Spinal cord (tissue), 10 donors: Measurements from ENCODE around the gene FAM50B. TPM values are rescaled to one million over a fixed set of nuclear protein-coding genes. Genes with fewer than 3 reads are reported as not detected.

ENCODE experiments used
- DNase-seq, 6 donors: peaks; one replicate each; pipeline versions ENCODE4 v3.0.0 to v3.0.0-alpha.2; 2013 to 2015; ENCODE audit warnings: low spot score in 6 of 6, low read depth in 4 of 6
- H3K27ac ChIP-seq: one replicate; pipeline ENCODE4 v1.5.1; 2013; ENCODE audit warnings: low read depth, low read length, control low read depth
- H3K27me3 ChIP-seq: one replicate; pipeline ENCODE4 v1.6.1; 2013; ENCODE audit warnings: low read length; ENCODE audit not compliant: control insufficient read depth, insufficient read depth
- H3K36me3 ChIP-seq: one replicate; pipeline ENCODE4 v1.6.1; 2013; ENCODE audit warnings: low read length; ENCODE audit not compliant: control insufficient read depth, insufficient read depth
- H3K4me1 ChIP-seq: one replicate; pipeline ENCODE4 v1.6.1; 2013; ENCODE audit warnings: low read length; ENCODE audit not compliant: control insufficient read depth, insufficient read depth
- H3K4me3 ChIP-seq: one replicate; pipeline ENCODE4 v1.5.1; 2013; ENCODE audit warnings: low read depth, low read length, control low read depth
- H3K9me3 ChIP-seq: one replicate; pipeline ENCODE4 v1.6.1; 2013; ENCODE audit warnings: low read length; ENCODE audit not compliant: control insufficient read depth, insufficient read depth
- WGBS: methylation state at CpG from one replicate; pipeline ENCODE4 v1.1.5; 2013; ENCODE audit warnings: missing lambda C conversion rate; ENCODE audit not compliant: insufficient coverage; 5-methylcytosine and 5-hydroxymethylcytosine counted together
- polyA plus RNA-seq, 2 donors: library from polyadenylated mRNA; unstranded; fragments of 120-200 nt; gene quantifications; one replicate each; pipeline ENCODE4 v1.2.1, GENCODE V29; 2013; ENCODE audit not compliant: insufficient read length in 2 of 2
- total RNA-seq, 2 donors: library from RNA; depleted of rRNA in 1 of 2; stranded (reverse); fragments of 120-200 nt in 1 of 2; fragments of >200 nt in 1 of 2; gene quantifications; one replicate each; pipeline versions ENCODE4 v1.2.3 to v1.2.4, GENCODE V29; 2013 to 2014
- donor health status: healthy.

FAM50B gene
- total and polyA plus RNA-seq, 4 donors = 10.1 to 21.4 (median 15.6) TPM

DNA sequence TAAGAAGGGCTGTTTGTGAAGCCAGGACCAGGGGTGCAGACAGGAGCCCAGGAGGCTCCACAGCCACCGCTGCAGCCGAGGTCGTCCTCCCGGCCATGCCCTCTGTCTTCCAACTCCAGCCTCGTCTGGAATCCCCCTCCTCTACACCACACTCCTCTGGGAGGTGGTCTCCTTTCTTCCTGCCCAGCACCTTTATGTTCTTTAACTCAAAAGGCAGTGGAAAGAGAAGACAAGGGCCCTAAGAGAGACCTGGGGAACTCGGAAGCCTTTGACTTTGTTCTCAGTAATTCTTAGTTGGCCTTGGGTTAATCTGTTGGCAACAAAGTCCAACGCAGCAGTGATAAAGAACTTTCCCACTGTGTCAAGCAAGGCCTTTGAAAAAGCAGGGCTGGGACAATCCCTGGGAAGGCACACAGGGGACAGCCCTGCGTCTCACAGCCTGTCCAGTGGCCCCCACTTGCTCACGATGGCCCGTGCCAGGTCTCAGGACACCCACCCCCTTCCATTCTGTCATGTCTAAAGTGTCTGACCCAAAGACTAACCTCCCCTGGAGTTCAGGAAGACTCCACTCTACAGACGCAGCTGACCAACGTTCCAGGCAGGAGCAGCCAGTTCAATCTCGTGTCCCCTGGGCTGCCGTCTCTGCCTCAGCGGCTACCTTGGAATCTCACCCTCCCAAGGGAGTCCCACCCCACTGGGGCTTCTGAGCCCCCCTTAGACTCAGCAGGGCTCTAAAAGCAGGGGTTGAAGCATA lies 42.8 kb upstream of the FAM50B start:
- H3K27ac ChIP-seq = no peak overlapping the region
- peaks cover 4% of the 10 kb centered on the region for H3K4me1 ChIP-seq
- 72% methylated on average over 9 of the region's 15 CpGs for WGBS
- no peak overlapping the region for H3K4me3 ChIP-seq
- no peaks in the 10 kb centered on the region for H3K36me3 ChIP-seq
- no peaks in the 10 kb centered on the region for H3K27me3 ChIP-seq
- no peaks in the 10 kb centered on the region for H3K9me3 ChIP-seq
- no peak for DNase-seq

DNA sequence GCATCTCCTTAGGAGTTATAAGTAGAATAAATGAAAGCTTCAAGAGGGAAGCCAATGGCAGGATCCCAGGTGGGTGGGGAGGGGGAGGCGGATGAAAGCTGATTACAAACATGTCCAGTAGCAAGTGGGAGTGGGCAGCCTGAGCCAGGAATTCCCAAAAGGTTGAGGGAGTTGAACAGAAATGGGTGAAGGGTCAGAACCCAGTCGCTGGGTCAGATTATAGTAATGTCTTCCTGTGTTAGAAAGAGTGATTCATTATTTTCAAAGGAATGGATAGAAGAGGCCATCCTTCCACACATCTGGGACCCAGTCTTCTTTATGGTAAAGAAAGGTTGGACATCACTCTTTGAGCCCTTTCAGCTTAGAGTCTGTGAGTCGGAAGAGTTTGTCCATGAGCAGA lies 41.0 kb upstream of the FAM50B start:
- Histone ChIP-seq H3K9me3 (no peaks in the 10 kb centered on the region), H3K27ac (no peak overlapping the region), H3K4me1 (peaks cover 10% of the 10 kb centered on the region), H3K27me3 (no peaks in the 10 kb centered on the region), H3K36me3 (no peaks in the 10 kb centered on the region), H3K4me3 (no peak overlapping the region)
- 96% methylated on average over 2 of the region's 3 CpGs for WGBS
- DNase-seq = no peak

DNA sequence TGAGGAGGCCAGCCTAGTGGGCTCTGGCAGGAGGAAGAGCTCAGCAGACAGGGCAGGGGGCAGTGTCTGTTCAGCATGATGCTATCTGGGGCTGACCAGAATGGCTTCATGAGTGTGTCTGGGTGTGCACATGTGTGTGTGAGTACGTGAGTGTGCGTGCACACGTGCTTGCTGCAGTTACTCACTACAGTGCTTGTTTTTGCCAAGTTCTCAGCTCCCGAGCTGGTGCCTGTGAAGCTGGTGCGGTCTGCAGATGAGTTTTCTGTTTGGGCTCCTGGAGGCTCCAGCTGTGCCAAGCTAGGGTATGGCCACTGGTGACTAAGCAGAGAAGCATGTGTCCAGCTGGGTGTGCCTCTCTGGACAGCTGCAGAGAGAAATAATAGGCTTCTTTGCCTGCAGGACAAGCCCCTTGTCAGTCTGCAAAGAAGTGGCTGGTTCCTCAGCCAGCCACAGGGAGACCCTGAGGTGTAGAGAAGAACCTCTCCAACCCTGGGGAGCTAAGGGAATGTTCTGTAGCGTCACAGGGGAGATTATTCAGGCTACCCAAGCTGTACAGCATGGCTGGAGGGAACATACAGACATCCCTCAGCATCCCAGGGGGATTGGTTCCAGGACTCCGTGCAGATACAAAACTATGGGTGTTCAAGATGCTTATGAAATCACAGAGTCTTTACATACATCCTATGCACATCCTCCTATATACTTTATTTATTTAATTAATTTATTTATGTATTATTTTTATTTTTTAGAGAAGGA lies 40.2 kb upstream of the FAM50B start:
- DNase-seq = peak in 1 of 6 donors; percentile 36
- Histone ChIP-seq H3K27ac (peak overlapping the region; percentile 15), H3K4me3 (no peak overlapping the region), H3K9me3 (no peaks in the 10 kb centered on the region), H3K4me1 (peaks cover 12% of the 10 kb centered on the region), H3K27me3 (no peaks in the 10 kb centered on the region), H3K36me3 (no peaks in the 10 kb centered on the region)
- 82% methylated on average over 6 of the region's 7 CpGs for WGBS

- Histone ChIP-seq H3K4me3 (no peak overlapping the region), H3K27me3 (no peaks in the 10 kb centered on the region), H3K36me3 (no peaks in the 10 kb centered on the region), H3K27ac (no peak overlapping the region), H3K9me3 (no peaks in the 10 kb centered on the region), H3K4me1 (peaks cover 12% of the 10 kb centered on the region)
- no peak for DNase-seq
- WGBS = no CpG with 5 or more reads among the region's 1 CpG
Observed at GRCh38 chr6:3809515-3809891, 39.7 kb upstream of the FAM50B start.

- no peak overlapping the region for H3K27ac ChIP-seq
- 84% methylated on average over 8 of the region's 9 CpGs for WGBS
- no peaks in the 10 kb centered on the region for H3K27me3 ChIP-seq
- no peaks in the 10 kb centered on the region for H3K9me3 ChIP-seq
- no peaks in the 10 kb centered on the region for H3K36me3 ChIP-seq
- no peak for DNase-seq
- H3K4me3 ChIP-seq = no peak overlapping the region
- peaks cover 12% of the 10 kb centered on the region for H3K4me1 ChIP-seq
Observed at GRCh38 chr6:3809982-3810381, 39.2 kb upstream of the FAM50B start.

DNA sequence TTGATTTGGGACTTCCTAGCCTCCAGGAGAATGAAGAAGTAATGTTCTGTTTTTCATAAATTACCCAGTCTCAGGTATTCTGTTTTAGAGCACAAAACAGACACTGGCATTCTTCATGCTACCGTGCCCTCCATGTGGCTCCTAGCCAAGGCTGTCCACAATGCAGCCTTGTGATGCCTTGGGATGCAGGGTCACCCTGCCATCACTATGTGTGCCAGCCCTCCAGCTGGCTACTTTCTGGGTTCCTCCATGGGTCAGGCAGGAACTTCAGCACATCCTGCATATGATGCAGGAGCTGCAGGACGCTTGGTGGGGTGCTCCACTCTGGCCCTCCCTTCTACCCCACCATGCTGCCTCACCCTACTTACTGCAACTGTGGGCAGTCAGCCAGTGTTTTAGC lies 38.0 kb upstream of the FAM50B start:
- no peaks in the 10 kb centered on the region for H3K9me3 ChIP-seq
- H3K27ac ChIP-seq = no peak overlapping the region
- peak in 1 of 6 donors; percentile 36 for DNase-seq
- H3K27me3 ChIP-seq = no peaks in the 10 kb centered on the region
- 13% methylated on average over 2 of the region's 2 CpGs for WGBS
- H3K4me3 ChIP-seq = no peak overlapping the region
- no peaks in the 10 kb centered on the region for H3K36me3 ChIP-seq
- H3K4me1 ChIP-seq = peaks cover 12% of the 10 kb centered on the region

- 83% methylated on average over 1 of the region's 3 CpGs for WGBS
- Histone ChIP-seq H3K27ac (no peak overlapping the region), H3K4me1 (peaks cover 12% of the 10 kb centered on the region)
Observed at GRCh38 chr6:3812596-3812995, 36.6 kb upstream of the FAM50B start.

DNA sequence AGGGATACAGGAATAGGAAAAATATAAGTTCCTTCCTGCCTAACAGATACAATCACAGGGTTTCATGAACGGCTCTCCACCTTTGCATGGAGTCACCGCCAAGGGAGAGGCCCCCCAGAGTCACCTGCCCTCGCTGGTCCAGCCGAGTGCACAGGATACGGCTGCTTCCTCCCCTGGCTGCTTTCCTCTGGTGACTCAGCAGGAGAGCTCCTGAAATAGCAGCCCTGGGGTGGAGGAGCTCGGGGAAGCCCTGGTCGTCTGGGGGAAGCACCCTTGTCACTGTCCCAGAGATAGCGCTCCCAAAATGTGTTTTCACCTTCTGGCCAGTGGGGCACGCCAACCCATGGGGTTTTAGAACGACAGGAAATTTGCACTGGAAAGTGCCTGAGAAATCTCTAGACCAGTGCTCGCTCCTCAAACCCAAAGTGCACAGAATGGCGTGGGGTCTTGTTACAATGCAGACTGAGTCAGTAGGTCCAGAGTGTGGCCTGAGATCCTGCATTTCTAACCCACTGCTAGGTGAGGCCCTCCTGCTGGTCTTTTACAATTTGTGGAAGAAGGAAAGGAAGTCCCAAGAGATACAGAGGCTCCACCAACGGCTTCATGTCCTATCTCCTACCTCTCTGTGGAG lies 35.9 kb upstream of the FAM50B start:
- no peak overlapping the region for H3K27ac ChIP-seq
- peaks cover 12% of the 10 kb centered on the region for H3K4me1 ChIP-seq
- DNase-seq = no peak
- H3K9me3 ChIP-seq = no peaks in the 10 kb centered on the region
- H3K4me3 ChIP-seq = no peak overlapping the region
- 79% methylated on average over 13 of the region's 13 CpGs for WGBS
- H3K36me3 ChIP-seq = no peaks in the 10 kb centered on the region
- no peaks in the 10 kb centered on the region for H3K27me3 ChIP-seq

More at GRCh38 chr6:3812596-3812995, 36.6 kb upstream of the FAM50B start:
- Histone ChIP-seq H3K4me3 (no peak overlapping the region), H3K36me3 (no peaks in the 10 kb centered on the region), H3K27me3 (no peaks in the 10 kb centered on the region), H3K9me3 (no peaks in the 10 kb centered on the region)
- DNase-seq = no peak

- WGBS = 95% methylated on average over 14 of the region's 15 CpGs
- H3K36me3 ChIP-seq = no peaks in the 10 kb centered on the region
- H3K4me3 ChIP-seq = no peak overlapping the region
- no peak overlapping the region for H3K27ac ChIP-seq
- H3K4me1 ChIP-seq = peaks cover 12% of the 10 kb centered on the region
- no peaks in the 10 kb centered on the region for H3K27me3 ChIP-seq
- H3K9me3 ChIP-seq = no peaks in the 10 kb centered on the region
- DNase-seq = no peak
Observed at GRCh38 chr6:3813918-3814317, 35.3 kb upstream of the FAM50B start.
